H1 (cell line): ENCODE data around the gene TRIM14. TPM values are rescaled to one million over a fixed set of nuclear protein-coding genes. Genes with fewer than 3 reads are reported as not detected.

Source experiments
- CTCF ChIA-PET: fragments of 300-600 bp; sonication (Branson Sonifier 250); formaldehyde crosslinking; loops from one replicate; lab custom pipeline; 2021; ENCODE audit not compliant: partially characterized antibody; lab: Charles Lee
- POLR2A ChIA-PET: fragments of 300-600 bp; sonication (Branson Sonifier 250); formaldehyde crosslinking; loops from one replicate; lab custom pipeline; 2021; ENCODE audit warnings: inconsistent platforms; ENCODE audit not compliant: partially characterized antibody; lab: Charles Lee
- DNase-seq, 2 experiments: peaks; one replicate each; pipeline versions ENCODE4 v3.0.0 to v3.0.0-alpha.2; 2010 to 2022; ENCODE audit warnings: low spot score in 2 of 2, low read depth in 1 of 2, mixed read lengths in 1 of 2
- FAIRE-seq: peaks from 2 replicates; lab custom pipeline; 2011; peaks lifted over from hg19 to GRCh38; lab: Jason Lieb, UNC
- H2AFZ ChIP-seq: 2 replicates; pipeline ENCODE4 v1.8.1; 2012; ENCODE audit warnings: low read length, inconsistent platforms
- H2AK5ac ChIP-seq: 2 replicates; pipeline ENCODE4 v1.6.1; 2013; ENCODE audit warnings: low read depth, low read length
- H2BK120ac ChIP-seq: replicated peaks from 2 replicates; pipeline ENCODE3; 2013; ENCODE audit warnings: low read depth, low read length, inconsistent platforms
- H2BK12ac ChIP-seq: 2 replicates; pipeline ENCODE4 v1.6.1; 2013; ENCODE audit warnings: low read depth, low read length
- H2BK15ac ChIP-seq: 2 replicates; pipeline ENCODE4 v1.6.1; 2013; ENCODE audit warnings: low read length
- H2BK20ac ChIP-seq: 2 replicates; pipeline ENCODE4 v1.6.1; 2013; ENCODE audit warnings: low read length
- H2BK5ac ChIP-seq: 2 replicates; pipeline ENCODE4 v1.6.1; 2013; ENCODE audit warnings: low read depth, low read length
- H3K14ac ChIP-seq: 2 replicates; pipeline ENCODE4 v1.6.1; 2013; ENCODE audit warnings: inconsistent platforms; ENCODE audit not compliant: insufficient read length
- H3K18ac ChIP-seq: 2 replicates; pipeline ENCODE4 v1.6.1; 2013; ENCODE audit warnings: low read length; ENCODE audit errors: extremely low read depth
- H3K23ac ChIP-seq: 2 replicates; pipeline ENCODE4 v1.6.1; 2013; ENCODE audit warnings: inconsistent platforms; ENCODE audit not compliant: insufficient read length
- H3K23me2 ChIP-seq: 2 replicates; pipeline ENCODE4 v1.6.1; 2013; ENCODE audit warnings: low read depth, low read length
- H3K27ac ChIP-seq: 2 replicates; pipeline ENCODE4 v1.6.1; 2011; ENCODE audit warnings: low read depth, low read length, inconsistent platforms
- H3K27me3 ChIP-seq, 4 experiments: replicated peaks in 1 of 4; 1 replicate in 1 of 4; 2 replicates in 3 of 4; pipeline versions ENCODE4 v1.6.1 to v1.8.1; 2011 to 2013; ENCODE audit warnings: low read length in 3 of 4, mild to moderate bottlenecking in 3 of 4, inconsistent platforms in 2 of 4, mixed read lengths in 2 of 4, moderate library complexity in 1 of 4; ENCODE audit not compliant: control insufficient read depth in 3 of 4, insufficient read depth in 3 of 4; ENCODE audit errors: extremely low read depth in 1 of 4
- H3K36me3 ChIP-seq, 4 experiments: 2 replicates each; pipeline versions ENCODE4 v1.6.1 to v1.8.1; 2011 to 2013; ENCODE audit warnings: mild to moderate bottlenecking in 4 of 4, low read length in 3 of 4, moderate library complexity in 2 of 4, control low read depth in 1 of 4, inconsistent platforms in 1 of 4; ENCODE audit not compliant: insufficient read depth in 4 of 4, control insufficient read depth in 2 of 4
- H3K4ac ChIP-seq: replicated peaks from 2 replicates; pipeline ENCODE3; 2013; ENCODE audit warnings: low read length, low read depth, mixed read lengths, inconsistent platforms; ENCODE audit not compliant: insufficient read length
- H3K4me1 ChIP-seq, 4 experiments: replicated peaks in 1 of 4; 1 replicate in 1 of 4; 2 replicates in 3 of 4; pipeline versions ENCODE4 v1.6.1 to v1.8.1; 2011 to 2013; ENCODE audit warnings: low read length in 3 of 4, inconsistent platforms in 2 of 4, mixed read lengths in 1 of 4; ENCODE audit not compliant: insufficient read depth in 4 of 4, control insufficient read depth in 3 of 4
- H3K4me2 ChIP-seq, 2 experiments: 2 replicates each; pipeline versions ENCODE4 v1.6.1 to v1.8.1; 2011 to 2013; ENCODE audit warnings: low read depth in 2 of 2, low read length in 2 of 2, control low read depth in 1 of 2, inconsistent platforms in 1 of 2, mild to moderate bottlenecking in 1 of 2; ENCODE audit not compliant: insufficient read depth in 1 of 2
- H3K4me3 ChIP-seq, 4 experiments: fragments of 200-600, 300-600 bp in 1 of 4; sonication (generic), shearing (Covaris generic), sonication (Bioruptor Twin) in 1 of 4; 2 replicates each; pipeline versions ENCODE4 v1.5.1 to v1.8.1; 2011 to 2016; ENCODE audit warnings: low read length in 4 of 4, low read depth in 3 of 4, control low read depth in 2 of 4, inconsistent platforms in 2 of 4, mild to moderate bottlenecking in 2 of 4, mixed read lengths in 1 of 4, moderate library complexity in 1 of 4; ENCODE audit not compliant: insufficient read depth in 2 of 4; ENCODE audit errors: extremely low read depth in 1 of 4
- H3K56ac ChIP-seq: replicated peaks from 2 replicates; pipeline ENCODE3; 2013; ENCODE audit warnings: low read depth, mild to moderate bottlenecking, mixed read lengths, low read length, inconsistent platforms; ENCODE audit not compliant: insufficient read length
- H3K79me1 ChIP-seq: 2 replicates; pipeline ENCODE4 v1.6.1; 2013; ENCODE audit warnings: low read depth, low read length, control low read depth
- H3K79me2 ChIP-seq, 2 experiments: 2 replicates each; pipeline versions ENCODE4 v1.6.1 to v1.8.1; 2012 to 2013; ENCODE audit warnings: low read length in 2 of 2, mild to moderate bottlenecking in 2 of 2, inconsistent platforms in 1 of 2; ENCODE audit not compliant: insufficient read depth in 2 of 2, control insufficient read depth in 1 of 2
- H3K9ac ChIP-seq, 4 experiments: replicated peaks in 1 of 4; 1 replicate in 1 of 4; 2 replicates in 3 of 4; pipeline versions ENCODE4 v1.6.1 to v1.8.1; 2011 to 2013; ENCODE audit warnings: low read depth in 3 of 4, low read length in 3 of 4, control low read depth in 2 of 4, mild to moderate bottlenecking in 2 of 4, moderate library complexity in 2 of 4, inconsistent platforms in 1 of 4; ENCODE audit errors: extremely low read depth in 1 of 4
- H3K9me3 ChIP-seq, 2 experiments: 2 replicates each; pipeline versions ENCODE4 v1.6.1 to v1.8.1; 2012 to 2013; ENCODE audit warnings: mild to moderate bottlenecking in 2 of 2, moderate library complexity in 2 of 2, control low read depth in 1 of 2, inconsistent platforms in 1 of 2, low read depth in 1 of 2, low read length in 1 of 2, mixed read lengths in 1 of 2; ENCODE audit not compliant: insufficient read depth in 2 of 2
- H4K20me1 ChIP-seq, 2 experiments: replicated peaks in 1 of 2; 2 replicates each; pipeline versions ENCODE3 to v1.8.1; 2011 to 2013; ENCODE audit warnings: inconsistent platforms in 2 of 2, low read length in 2 of 2, mild to moderate bottlenecking in 1 of 2; ENCODE audit not compliant: insufficient read depth in 2 of 2, control insufficient read depth in 1 of 2
- H4K5ac ChIP-seq: 2 replicates; pipeline ENCODE4 v1.6.1; 2013; ENCODE audit warnings: low read length, low read depth, mixed read lengths, inconsistent platforms; ENCODE audit not compliant: insufficient read length
- H4K8ac ChIP-seq: 2 replicates; pipeline ENCODE4 v1.8.0; 2013; ENCODE audit warnings: mild to moderate bottlenecking, moderate library complexity, low read length, inconsistent platforms; ENCODE audit not compliant: insufficient read depth; ENCODE audit errors: extremely low read depth
- H4K91ac ChIP-seq: replicated peaks from 2 replicates; pipeline ENCODE3; 2013; ENCODE audit warnings: low read length, mixed read lengths, inconsistent platforms; ENCODE audit not compliant: insufficient read length
- CBX5 ChIP-seq: fragments of 300-800, 300-1000 bp; sonication (generic); IDR thresholded peaks from 2 replicates; pipeline ENCODE4 v1.7.1; 2016; ENCODE audit warnings: antibody characterized with exemption, low read length, low read depth
- CHD1 ChIP-seq: IDR thresholded peaks from 2 replicates; pipeline ENCODE4 v1.6.1; 2012; ENCODE audit warnings: low read depth, low read length, improper control_type of control experiment
- EGR1 ChIP-seq: IDR thresholded peaks from 2 replicates; pipeline ENCODE4 v1.6.1; 2011; ENCODE audit warnings: low read depth, low read length, borderline replicate concordance
- KDM1A ChIP-seq: fragments of 200-600, 300-600 bp; sonication (generic); IDR thresholded peaks from 2 replicates; pipeline ENCODE4 v1.7.1; 2016; ENCODE audit warnings: mild to moderate bottlenecking, low read length, borderline replicate concordance
- NANOG ChIP-seq: IDR thresholded peaks from 2 replicates; pipeline ENCODE4 v1.6.1; 2011; ENCODE audit warnings: low read length, low read depth, mild to moderate bottlenecking, inconsistent platforms; ENCODE audit not compliant: insufficient read depth, poor library complexity, severe bottlenecking
- SP1 ChIP-seq: IDR thresholded peaks from 2 replicates; pipeline ENCODE4 v1.6.1; 2011; ENCODE audit warnings: low read depth, low read length
- TAF7 ChIP-seq: optimal IDR thresholded peaks from 2 replicates; pipeline ENCODE3; 2011; ENCODE audit warnings: low read depth, mild to moderate bottlenecking, inconsistent platforms, low read length, moderate library complexity, borderline replicate concordance
- YY1 ChIP-seq: IDR thresholded peaks from 2 replicates; pipeline ENCODE4 v1.6.1; 2011; ENCODE audit warnings: low read depth, mild to moderate bottlenecking, low read length
- polyA plus RNA-seq, 7 experiments: library from polyadenylated mRNA; depleted of rRNA in 3 of 7; stranded (reverse) in 5 of 7; unstranded in 2 of 7; fragments of >200 nt in 5 of 7; fragments of 200-250 nt in 2 of 7; gene quantifications; 1 replicate in 5 of 7; 2 replicates in 1 of 7; 4 replicates in 1 of 7; pipeline versions ENCODE4 v1.2.1 to v1.2.3, GENCODE V29; 2011 to 2013; ENCODE audit warnings: missing spikeins in 2 of 7, mixed read lengths in 2 of 7
- total RNA-seq: library from RNA; stranded (reverse); fragmentation: NEBNext Ultra II Directional; extraction: Animal tissue kit (Norgen Biotek cat#: 25700); gene quantifications from 2 replicates; pipeline ENCODE4 v1.2.1, GENCODE V29; 2021
- TF ChIP-seq, protein P1 (sequence below), 3 experiments: IDR thresholded peaks; 1 replicate in 2 of 3; 2 replicates in 1 of 3; pipeline versions ENCODE4 v1.5.1 to v1.6.1; 2011; ENCODE audit warnings: low read length in 3 of 3, mild to moderate bottlenecking in 3 of 3, inconsistent platforms in 2 of 3, low read depth in 1 of 3, moderate library complexity in 1 of 3; ENCODE audit not compliant: insufficient read depth in 1 of 3; ENCODE audit errors: control extremely low read depth in 1 of 3
- TF ChIP-seq, protein P2 (sequence below): IDR thresholded peaks from 2 replicates; pipeline ENCODE4 v1.6.1; 2012; ENCODE audit warnings: low read length, inconsistent platforms

Gene TRIM14
- total and polyA plus RNA-seq, 2 of the 8 experiments (the other 6 are each of a cell fraction or from before 2014, with no cell fraction given) = 9.2 to 19.4 TPM

DNA sequence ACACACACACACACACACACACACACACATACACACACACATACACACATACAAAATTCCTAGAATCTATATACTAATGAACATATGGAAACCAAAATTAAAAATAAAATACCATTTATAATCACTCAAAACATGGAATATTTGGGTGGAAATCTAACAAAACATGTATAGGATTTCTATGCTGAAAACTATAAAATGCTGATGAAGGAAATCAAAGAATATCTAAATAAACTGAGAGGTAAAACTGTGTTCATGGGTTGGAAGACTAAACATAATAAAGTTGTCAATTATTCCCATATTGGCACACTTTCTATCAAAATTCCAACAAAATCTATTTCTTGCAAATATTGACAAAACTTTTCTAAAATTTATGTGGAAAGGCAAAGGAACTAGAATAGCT is 87.9 kb downstream of the TRIM14 start:
- no peak for FAIRE-seq
- H3K4me2 ChIP-seq = no peak overlapping the region
- H2BK15ac ChIP-seq = no peak overlapping the region
- ChIA-PET CTCF (interaction anchor here (1.5 to 1.8 kb wide), 2 partner anchors 11 to 129 kb away, joined by 3 to 4 read pairs; no protein-coding TSS in a partner anchor), POLR2A (no interaction called here)
- H3K14ac ChIP-seq = no peak overlapping the region
- H3K4me3 ChIP-seq = no peak overlapping the region
- no peaks in the 10 kb centered on the region for H3K4me1 ChIP-seq
- H3K4ac ChIP-seq = no peak overlapping the region
- H3K23me2 ChIP-seq = no peaks in the 10 kb centered on the region
- H3K56ac ChIP-seq = no peak overlapping the region
- no peak overlapping the region for H2AFZ ChIP-seq
- H2BK5ac ChIP-seq = no peak overlapping the region
- no peak overlapping the region for H2BK120ac ChIP-seq
- H3K79me1 ChIP-seq = no peaks in the 10 kb centered on the region
- no peak overlapping the region for H3K27ac ChIP-seq
- no peak overlapping the region for H4K91ac ChIP-seq
- H3K9ac ChIP-seq = no peak overlapping the region
- H3K18ac ChIP-seq = no peak overlapping the region
- H2BK20ac ChIP-seq = no peak overlapping the region
- H4K8ac ChIP-seq = no peak overlapping the region
- no peak overlapping the region for H2BK12ac ChIP-seq
- H3K23ac ChIP-seq = no peak overlapping the region
- peaks cover 0 to 3% (median 0%) of the 10 kb centered on the region in 4 experiments; a peak in 2 of 7 replicates for H3K27me3 ChIP-seq
- no peak overlapping the region for H2AK5ac ChIP-seq
- H4K20me1 ChIP-seq = no peaks in the 10 kb centered on the region
- TF ChIP-seq KDM1A (no peak), SP1 (no peak), CBX5 (no peak), NANOG (no peak), CHD1 (no peak), TAF7 (no peak), YY1 (no peak), EGR1 (no peak)
- TF ChIP-seq, protein P1, sequence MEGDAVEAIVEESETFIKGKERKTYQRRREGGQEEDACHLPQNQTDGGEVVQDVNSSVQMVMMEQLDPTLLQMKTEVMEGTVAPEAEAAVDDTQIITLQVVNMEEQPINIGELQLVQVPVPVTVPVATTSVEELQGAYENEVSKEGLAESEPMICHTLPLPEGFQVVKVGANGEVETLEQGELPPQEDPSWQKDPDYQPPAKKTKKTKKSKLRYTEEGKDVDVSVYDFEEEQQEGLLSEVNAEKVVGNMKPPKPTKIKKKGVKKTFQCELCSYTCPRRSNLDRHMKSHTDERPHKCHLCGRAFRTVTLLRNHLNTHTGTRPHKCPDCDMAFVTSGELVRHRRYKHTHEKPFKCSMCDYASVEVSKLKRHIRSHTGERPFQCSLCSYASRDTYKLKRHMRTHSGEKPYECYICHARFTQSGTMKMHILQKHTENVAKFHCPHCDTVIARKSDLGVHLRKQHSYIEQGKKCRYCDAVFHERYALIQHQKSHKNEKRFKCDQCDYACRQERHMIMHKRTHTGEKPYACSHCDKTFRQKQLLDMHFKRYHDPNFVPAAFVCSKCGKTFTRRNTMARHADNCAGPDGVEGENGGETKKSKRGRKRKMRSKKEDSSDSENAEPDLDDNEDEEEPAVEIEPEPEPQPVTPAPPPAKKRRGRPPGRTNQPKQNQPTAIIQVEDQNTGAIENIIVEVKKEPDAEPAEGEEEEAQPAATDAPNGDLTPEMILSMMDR (IDR thresholded peaks at IDR 0.05; ENCODE audit: control extremely low read depth in 1 of 3, insufficient read depth in 1 of 3, low read depth in 1 of 3, low read length in 3 of 3) = no peak
- TF ChIP-seq, protein P2, sequence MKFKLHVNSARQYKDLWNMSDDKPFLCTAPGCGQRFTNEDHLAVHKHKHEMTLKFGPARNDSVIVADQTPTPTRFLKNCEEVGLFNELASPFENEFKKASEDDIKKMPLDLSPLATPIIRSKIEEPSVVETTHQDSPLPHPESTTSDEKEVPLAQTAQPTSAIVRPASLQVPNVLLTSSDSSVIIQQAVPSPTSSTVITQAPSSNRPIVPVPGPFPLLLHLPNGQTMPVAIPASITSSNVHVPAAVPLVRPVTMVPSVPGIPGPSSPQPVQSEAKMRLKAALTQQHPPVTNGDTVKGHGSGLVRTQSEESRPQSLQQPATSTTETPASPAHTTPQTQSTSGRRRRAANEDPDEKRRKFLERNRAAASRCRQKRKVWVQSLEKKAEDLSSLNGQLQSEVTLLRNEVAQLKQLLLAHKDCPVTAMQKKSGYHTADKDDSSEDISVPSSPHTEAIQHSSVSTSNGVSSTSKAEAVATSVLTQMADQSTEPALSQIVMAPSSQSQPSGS = no peak
- H3K9me3 ChIP-seq = no peaks in the 10 kb centered on the region
- no peak overlapping the region for H4K5ac ChIP-seq
- no peaks in the 10 kb centered on the region for H3K36me3 ChIP-seq
- H3K79me2 ChIP-seq = no peaks in the 10 kb centered on the region
- DNase-seq = no peak
